Measurements from ENCODE around the gene SNAI3.

- no peak for TF ChIP-seq CTCF (IDR thresholded peaks at IDR 0.05)
- TF ChIP-seq SIN3A (IDR thresholded peaks at IDR 0.05; ENCODE audit: borderline replicate concordance, insufficient read depth, low read depth, low read length): no peak
These were observed 18.9 kb upstream of the SNAI3 start for GRCh38 chr16:88705076-88705684.
